Fibroblast of the conjunctiva (primary cell): ENCODE data around the gene EEF1A2.

Experiments used
- DNase-seq: peaks from one replicate; pipeline ENCODE4 v3.0.0-alpha.2; 2010; ENCODE audit warnings: low read depth

The EEF1A2 gene

DNA sequence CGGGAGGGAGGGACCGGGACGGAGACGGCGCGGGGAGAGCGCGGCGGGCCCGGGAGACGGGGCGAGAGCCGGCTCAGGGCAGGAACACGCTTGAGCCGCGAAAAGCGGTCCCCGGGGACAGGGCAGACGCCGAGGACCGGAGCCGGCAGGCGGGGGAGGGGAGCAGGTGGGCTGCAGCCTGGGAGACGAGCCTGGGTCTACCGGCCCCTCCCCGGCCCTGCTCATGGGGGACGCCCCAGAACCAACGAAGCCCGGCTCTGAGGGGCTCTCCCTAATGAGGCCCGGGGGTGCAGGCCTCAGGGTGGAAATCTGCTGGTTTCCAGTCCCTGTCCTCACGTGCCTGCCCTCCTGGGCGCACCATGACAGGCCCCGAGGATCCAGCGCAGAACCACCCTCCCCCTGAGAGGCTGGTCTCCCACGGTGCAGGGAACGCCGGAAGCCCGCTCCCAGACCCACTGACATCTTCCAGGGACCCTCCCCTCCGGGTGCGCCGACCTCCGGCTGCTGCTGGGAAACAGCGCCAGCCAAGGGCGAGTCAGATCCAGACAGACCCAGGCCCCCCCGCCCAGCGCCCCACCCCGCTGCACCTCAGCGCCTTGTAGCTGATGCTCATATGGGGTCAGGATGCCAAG is 571 bp upstream of the EEF1A2 start:
- no peak for DNase-seq

- DNase-seq = no peak
These were observed 642 bp downstream of the EEF1A2 start for GRCh38 chr20:63497946-63498935.

DNA sequence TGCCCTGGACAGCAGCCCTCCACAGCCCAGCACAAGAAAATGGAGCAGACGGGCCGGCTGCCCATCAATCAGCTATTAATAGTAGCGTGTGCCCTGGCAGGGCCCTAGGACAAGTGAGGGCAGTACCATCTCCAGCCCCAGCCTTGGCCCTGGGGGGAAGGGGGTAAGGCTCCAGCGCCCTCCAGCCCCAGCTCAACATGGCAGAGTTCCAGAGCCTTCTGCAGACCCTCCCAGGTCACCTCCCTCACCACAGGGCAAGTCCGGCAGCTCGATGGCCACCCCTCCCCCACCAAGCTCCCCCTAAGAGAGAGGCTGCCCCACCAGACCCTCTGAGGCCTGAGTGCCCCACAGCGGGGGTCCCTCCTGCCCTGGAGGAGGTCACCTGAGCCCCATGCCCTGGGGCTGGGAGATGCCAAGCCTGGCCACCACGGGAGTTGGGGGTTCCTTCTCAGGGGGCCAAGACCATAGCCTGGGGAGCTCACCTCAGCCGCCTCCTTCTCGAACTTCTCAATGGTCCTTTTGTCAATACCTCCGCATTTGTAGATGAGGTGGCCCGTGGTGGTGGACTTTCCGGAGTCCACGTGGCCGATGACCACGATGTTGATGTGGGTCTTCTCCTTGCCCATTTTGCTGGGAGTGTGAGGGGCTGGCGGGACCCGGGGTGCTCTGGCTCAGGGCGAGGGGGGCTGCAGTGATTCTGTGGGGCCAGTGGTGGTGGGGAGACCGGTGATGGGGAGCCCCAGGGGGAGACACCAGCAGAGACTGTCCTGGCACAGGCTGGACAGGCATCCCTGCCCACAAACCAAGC is 1.5 kb downstream of the EEF1A2 start:
- no peak for DNase-seq

DNA sequence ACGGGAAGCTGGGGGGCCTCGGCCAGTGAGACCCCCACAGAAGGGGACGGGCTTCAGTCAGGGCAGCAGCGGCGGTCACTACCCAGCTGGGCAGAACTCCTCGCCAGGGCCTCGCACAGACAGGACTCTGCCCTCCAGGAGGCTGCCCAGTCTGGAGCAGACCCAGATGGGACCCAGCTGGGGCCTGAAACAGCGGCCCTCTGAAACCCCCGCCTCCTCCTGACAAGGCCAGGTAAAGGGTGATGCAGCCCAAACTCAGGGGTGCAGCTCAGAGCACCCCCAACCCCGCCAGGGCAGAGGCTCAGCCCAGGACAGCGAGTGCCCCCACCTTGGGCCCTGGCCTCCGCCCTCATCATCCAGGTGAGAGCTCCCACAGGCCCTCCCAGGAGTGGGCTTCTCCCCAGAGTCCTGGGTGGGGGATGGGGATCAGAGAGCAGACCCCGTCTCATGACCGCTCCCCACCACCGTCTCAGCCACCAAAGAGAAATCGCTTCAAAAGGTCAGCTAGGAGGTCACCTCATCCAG is 2.2 kb downstream of the EEF1A2 start:
- no peak for DNase-seq

DNA sequence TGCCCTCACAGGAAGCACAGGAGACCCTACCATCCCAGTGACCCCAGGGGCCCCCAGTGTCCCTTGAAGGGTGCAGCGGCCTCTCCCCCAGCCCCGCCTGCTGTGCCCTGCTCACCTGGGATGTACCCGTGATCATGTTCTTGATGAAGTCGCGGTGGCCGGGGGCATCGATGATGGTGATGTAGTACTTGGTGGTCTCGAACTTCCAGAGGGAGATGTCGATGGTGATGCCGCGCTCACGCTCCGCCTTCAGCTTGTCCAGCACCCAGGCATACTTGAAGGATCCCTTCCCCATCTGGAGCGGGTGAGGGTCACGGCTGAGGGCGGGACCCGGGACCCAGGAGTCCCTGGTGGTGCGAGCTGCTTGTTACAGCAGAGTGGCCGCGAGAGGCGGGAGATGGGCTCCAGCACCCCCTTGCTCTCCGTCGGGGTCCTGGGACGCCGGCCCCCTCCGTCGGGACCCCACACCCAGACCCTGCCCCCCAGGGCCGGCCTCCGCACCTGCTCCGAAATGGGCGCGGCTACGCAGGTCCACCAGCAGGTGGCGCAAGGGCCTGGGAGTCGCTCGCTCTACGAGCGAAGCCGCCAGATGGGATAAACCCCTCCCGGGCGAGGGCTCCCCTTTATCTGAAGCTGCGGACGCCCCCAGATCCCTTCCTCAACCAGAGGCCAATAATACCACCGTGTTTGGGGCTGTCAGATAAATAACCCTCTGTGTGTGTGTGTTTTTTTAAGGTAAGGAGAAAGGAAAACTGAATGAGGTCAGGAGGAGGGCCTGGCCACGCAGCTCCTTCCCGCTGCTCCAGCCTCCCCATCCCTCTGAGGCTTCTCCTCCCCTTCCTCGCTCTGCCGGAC is 2.9 kb downstream of the EEF1A2 start:
- no peak for DNase-seq

GRCh38 chr20:63495167-63495720 is 3.6 kb downstream of the EEF1A2 start:
- no peak for DNase-seq

GRCh38 chr20:63494420-63495166 is 4.3 kb downstream of the EEF1A2 start:
- DNase-seq = no peak

- no peak for DNase-seq
These were observed 4.8 kb downstream of the EEF1A2 start for GRCh38 chr20:63494084-63494419.

DNA sequence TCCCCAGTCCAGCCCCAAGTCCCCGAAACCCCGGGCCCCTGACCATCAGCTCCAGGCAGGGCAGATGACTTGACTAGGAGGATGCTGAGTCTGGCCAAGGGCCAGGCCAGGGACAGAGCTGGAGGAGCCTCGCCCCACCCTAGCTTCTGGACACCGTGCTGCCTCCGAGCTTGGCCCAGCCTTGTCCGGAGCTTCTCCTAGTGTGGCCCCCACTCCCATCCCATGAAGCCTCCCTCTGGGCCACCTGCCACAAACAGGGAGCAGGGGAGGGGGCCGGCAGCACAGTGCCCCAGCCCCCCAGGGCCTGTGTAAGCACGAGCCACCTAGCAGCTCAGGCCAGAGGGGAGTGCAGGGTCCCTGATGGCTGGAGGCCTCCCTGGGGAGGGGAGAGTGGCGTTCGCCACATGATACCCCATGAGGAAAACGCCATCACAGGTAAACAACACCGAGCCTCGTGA is 5.3 kb downstream of the EEF1A2 start:
- no peak for DNase-seq

DNA sequence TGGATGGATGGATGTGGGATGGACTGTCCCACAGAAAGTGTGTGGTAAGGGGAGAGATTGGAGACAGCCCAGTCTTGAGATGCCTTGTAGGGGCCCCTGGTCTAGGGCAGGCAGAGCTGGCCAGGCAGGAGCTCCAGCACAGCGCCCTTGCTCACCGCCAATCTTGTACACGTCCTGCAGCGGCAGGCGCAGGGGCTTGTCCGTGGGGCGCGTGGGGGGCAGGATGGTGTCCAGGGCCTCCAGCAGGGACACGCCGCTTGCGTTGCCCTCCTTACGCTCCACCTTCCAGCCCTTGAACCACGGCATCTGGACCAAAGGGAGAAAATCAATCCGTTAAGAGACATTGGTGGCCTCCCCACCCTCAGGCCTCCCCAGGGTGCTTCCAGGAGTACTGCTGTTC is 5.9 kb downstream of the EEF1A2 start:
- no peak for DNase-seq

GRCh38 chr20:63492518-63492917 is 6.4 kb downstream of the EEF1A2 start:
- no peak for DNase-seq

- no peak for DNase-seq
These were observed 7.2 kb downstream of the EEF1A2 start for GRCh38 chr20:63491635-63492230.

GRCh38 chr20:63491078-63491477 is 7.8 kb downstream of the EEF1A2 start:
- DNase-seq = no peak

- no peak for DNase-seq
These were observed 8.5 kb downstream of the EEF1A2 start for GRCh38 chr20:63490416-63490815.

DNA sequence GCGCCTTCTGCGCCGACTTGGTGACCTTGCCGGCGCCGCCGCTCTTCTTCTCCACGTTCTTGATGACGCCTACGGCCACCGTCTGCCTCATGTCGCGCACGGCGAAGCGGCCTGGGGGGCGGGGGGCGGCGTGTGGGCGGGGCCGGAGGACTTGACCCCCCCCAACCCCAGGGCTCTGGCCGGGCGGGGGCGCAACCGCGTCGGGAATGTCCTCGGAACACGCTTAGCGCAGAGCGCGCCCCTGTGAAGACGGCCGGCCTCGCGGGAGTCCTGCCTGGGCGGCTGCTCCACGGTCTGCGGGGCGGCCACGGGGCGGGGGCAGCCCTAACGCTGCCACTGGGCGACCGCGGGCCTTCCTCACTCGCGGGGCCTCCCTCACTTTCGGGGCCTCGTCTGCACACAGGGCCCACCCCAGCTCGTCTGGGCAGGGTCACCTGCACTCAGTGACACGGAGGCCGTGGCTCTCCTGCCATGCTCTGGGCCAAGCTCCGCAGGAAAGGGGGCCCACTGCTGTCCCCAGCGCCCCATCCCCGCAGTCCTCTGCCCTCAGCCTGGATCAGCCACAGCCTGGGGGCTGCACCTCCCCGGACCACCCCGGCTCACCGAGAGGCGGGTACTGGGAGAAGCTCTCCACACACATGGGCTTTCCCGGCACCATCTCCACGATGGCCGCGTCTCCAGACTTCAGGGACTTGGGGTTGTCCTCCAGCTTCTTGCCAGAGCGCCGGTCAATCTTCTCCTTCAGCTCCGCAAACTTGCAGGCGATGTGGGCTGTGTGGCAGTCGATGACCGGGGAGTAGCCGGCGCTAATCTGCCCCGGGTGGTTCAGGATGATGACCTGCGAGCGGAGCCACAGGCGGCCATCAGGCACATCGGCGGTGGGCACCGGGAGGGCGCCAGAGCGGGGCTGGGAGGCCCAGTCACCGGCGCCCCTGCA is 10.3 kb downstream of the EEF1A2 start:
- DNase-seq = no peak

DNA sequence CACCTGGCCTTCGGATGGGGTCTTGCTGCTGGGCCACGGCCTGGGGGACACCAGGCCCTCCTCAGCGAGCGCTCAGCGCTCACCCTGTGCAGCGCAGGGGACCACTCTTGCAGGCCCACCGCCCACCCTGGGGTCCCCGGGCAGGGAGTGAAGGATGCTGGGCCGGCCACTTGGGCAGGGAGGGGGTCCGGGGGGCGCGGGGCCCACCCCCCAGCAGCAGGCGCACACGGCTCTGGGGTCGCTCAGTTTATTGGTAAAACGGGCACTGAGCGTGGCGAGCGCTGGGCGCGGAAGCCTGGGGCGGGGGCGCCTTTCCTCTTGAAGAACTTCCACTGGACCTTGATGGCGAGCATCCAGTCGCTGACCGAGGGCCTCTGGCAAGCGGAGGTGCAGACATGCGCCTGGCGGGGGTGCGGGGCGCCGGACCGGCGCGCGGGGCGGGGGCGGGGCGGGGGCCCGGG is 11.1 kb downstream of the EEF1A2 start:
- no peak for DNase-seq

DNA sequence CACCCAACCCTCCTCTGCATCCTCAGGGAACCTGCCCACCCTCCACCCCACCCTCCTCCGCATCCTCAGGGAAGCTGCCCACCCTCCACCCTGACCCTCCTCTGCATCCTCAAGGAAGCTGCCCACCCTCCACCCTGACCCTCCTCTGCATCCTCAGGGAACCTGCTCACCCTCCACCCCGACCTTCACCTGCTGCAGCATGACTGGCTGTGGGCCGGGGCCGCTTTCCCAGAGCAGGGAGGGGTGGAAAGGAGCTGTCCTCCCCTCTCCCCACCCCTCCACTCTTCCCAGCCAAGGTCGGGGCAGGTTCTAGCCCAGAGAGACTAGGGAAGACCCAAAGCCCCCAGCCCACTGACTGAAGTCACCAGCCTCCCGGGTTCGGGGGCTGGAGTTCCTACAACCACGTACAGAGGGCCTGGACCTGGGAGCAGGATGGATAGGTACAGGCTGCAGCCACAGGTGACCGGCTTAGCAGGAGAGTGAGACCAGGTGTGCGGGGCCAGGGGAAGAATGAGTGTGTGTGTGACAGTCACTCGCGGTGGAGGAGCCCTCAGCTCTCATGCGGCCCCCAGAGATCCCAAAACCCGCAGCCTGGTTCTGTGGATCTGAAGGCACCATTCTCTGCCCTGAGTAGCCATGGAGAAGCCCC is 11.6 kb downstream of the EEF1A2 start:
- no peak for DNase-seq

DNA sequence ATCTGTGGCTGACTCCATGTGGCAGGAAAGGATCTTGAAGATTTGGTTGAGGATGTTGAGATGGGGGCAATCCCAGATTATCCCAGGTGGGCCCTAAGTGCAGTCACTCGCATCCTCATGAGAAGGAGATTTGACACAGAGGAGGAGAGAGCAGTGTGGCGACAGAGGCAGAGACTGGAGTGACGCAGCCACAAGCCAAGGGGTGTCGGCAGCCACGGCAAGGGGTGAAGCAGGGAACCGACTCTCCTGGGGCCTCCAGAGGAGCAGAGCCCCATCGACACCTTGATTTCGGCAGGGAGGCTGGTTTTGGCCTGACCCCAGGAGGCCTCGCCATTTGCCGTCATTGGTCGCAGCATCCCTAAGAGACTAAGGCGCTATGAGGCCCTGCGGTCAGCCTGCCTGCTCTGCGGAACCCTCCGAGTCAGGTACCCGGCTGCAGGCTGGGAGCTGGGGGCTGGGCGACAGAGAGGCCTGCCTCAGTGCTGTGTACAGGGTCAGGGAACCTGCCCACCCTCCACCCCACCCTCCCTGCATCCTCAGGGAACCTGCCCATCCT is 12.5 kb downstream of the EEF1A2 start:
- no peak for DNase-seq
